ENCODE data around the gene CNRIP1.
A peak's percentile ranks its signal among the peaks of the same experiment; 100 is the strongest.

The CNRIP1 gene

DNA sequence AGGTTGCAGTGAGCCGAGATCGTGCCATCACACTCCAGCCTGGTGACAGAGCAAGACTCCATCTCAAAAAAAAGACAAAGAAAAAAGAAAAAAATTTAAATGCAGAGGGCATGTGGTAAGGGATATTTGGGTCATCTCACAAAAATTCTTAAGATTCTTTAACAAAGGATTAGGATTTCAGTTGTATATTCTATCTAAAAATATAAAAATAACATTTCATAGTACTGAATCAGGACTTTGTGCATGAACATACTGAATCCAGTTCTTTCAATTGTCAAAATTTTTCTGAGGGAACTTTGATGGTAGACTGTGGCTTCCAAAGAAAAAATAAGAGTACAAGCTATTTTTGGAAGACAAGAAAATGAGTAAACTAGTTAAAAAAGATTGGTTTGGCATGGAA is 60.9 kb downstream of the CNRIP1 start:
- in situ Hi-C loops (cut with MboI; ENCODE audit: low pct_unique_long_range_greater_than_20kb, low sequenced_read_pairs) = no loop called here
- no peak for DNase-seq

DNA sequence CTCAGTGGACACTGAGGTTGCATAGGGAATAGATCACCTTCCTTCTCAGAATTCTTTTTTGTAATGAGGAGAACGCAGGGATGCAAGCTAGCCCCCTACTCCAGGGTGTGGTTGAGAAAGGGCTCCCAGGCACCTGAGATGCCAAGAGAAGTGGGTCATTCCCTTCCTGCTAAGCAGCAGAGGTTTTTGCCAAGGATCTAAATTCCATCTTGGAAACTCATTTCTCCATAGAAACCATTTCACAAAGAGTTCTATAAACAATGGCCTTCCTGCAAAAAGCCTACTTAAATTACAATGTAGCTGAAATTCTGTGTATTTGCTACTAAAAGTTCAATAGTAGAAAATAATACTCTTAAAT is 63.7 kb downstream of the CNRIP1 start:
- in situ Hi-C loops (cut with MboI; ENCODE audit: low pct_unique_long_range_greater_than_20kb, low sequenced_read_pairs) = no loop called here
- DNase-seq = no peak

DNA sequence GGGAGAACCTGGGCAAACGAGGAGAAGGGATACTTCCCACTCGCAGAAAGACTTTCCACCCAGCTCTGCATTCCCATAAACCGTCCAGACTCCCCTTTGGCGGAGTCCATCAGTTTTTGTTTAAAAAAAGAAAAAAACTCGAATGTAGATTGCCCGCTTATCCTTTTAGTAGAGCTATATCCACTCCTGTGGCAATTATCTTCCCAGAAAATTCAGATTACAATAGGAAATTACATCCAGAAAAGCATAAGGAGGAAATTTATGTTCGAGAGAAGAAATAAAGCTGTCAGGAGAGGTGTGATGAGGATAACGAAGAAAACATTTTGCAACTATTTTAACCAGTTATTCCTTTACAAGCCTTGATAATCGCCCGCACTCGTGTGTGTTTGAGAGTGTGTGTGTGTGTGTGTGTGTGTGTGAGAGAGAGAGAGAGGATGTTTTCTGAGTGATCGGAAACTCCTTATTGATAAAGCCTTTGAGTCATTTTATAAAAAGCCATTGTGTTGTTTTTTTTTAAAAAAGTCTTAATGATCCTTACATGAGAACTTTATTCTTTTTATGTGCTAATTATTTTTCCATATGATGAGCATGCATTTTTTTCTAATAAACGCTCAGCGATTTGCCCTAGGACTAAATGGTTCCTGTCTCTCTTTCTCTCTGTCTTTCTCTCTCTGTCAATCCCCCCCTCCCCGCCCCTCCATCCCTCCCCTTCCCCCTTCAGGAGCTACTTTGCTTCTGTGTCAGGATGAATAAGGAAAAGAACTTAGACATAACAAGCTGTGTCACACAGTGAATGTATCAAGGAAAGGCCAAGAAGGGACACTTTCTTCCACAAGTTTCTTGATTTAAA is 66.3 kb downstream of the CNRIP1 start:
- in situ Hi-C loops (cut with MboI; ENCODE audit: low pct_unique_long_range_greater_than_20kb, low sequenced_read_pairs) = no loop called here
- peak; percentile 61 for DNase-seq

DNA sequence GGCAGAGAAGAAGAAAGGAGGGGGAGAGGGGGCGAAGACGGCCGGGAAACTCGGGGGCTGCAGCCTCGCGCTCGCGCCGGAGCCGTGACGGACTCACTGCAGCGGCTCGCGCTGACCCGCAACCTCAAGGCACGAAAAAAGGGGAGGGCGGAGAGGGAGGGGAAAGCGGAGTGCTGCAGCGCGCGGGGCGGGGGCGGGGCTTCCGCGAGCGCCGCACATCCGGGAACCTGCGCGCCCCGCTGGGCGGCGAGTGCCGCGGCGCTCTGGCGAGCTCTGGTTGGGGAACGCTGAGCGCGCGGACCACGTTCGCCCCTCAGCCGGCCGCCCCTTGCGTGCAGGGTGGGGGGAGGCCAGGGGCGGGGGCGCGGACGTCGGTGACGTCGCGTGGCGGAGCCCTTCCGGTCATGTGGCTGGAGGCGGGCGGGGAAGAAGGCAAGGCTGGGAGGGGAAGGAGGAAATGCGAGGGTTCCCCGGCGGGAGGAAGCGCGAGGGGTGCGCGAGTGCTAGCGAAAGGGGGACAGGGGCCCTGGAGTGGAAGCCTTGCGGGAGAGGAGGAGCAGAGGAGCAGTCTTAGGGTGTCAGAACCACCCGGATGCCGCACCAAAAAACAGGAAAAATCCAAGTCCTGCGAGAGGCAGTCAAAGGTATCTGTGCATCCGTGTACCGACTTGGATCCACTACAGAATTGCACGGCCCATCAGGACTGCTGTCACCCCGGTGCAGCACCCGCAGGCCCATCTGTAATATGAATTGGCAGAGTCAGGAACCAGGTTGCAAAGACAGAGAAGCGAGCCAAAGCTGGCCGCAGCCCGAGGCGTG is 67.1 kb downstream of the CNRIP1 start, which contains the start of gene PPP3R1:
Gene PPP3R1 (minus strand): TSS at position 133 of the 819 bp plus-strand sequence. CDS start 405 bp downstream, outside the sequence.
- peak; percentile 95 for DNase-seq
- in situ Hi-C loops (cut with MboI; ENCODE audit: low pct_unique_long_range_greater_than_20kb, low sequenced_read_pairs) = no loop called here

DNA sequence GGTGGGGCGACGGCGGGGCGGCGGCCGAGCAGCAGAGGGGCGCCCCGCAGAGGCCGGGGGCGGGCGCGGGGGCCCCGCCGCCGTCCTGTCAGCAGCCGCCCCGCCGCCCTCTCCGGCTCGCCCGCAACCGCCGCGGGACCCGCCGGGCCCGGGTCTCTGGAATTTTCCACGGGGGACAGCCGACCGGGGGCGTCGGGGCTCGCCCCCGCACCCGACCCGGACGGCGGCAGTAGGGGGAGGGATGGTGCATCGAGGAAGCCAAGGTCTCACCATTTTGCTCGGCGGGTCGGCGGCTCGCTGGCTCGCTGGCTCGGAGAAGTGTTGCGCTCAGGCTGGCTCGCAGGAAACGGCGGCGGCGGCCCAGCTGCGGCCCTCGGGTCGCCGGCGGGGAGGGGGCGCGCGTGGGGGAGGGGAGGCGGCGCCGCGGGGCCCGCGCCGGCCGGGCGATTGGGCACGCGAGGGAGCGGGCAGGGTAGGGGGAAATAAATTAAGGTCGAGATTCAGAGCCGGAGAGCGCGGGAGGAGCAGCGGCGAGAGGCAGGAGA is 67.8 kb downstream of the CNRIP1 start:
- in situ Hi-C loops (cut with MboI; ENCODE audit: low pct_unique_long_range_greater_than_20kb, low sequenced_read_pairs) = no loop called here
- no peak for DNase-seq

DNA sequence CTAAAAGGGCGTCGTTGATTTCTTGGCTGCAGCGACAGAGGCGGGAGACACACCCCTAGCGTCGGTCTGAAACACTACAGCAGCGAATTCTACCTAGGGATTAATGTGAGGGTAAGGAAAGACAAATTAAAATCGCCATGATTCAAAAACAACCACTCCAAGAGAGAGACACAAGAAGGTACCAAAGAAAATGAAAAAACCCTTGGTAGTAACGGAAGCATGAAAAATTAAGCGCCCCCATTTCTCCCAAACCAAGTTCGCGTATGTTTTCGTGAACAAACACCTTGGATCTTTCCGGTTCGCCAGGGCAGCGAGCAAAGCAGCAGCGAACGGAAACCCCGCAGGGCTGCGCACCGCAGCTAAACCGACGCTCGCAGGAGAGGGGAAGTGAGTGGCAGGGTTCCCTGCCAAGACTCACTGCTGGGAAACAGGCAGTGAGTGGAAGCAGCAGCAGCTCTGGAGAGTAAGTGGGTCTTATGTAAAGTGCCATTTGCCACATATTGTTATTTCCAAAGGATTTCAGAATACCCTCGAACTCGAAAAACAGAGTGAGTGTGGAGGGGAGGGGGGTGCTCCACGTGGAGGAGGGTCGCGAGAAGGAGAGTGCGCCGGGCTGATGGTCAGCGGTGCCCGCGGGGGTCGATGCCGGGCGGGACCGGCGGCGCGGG is 68.4 kb downstream of the CNRIP1 start:
- DNase-seq = peak; percentile 89
- in situ Hi-C loops (cut with MboI; ENCODE audit: low pct_unique_long_range_greater_than_20kb, low sequenced_read_pairs) = no loop called here

DNA sequence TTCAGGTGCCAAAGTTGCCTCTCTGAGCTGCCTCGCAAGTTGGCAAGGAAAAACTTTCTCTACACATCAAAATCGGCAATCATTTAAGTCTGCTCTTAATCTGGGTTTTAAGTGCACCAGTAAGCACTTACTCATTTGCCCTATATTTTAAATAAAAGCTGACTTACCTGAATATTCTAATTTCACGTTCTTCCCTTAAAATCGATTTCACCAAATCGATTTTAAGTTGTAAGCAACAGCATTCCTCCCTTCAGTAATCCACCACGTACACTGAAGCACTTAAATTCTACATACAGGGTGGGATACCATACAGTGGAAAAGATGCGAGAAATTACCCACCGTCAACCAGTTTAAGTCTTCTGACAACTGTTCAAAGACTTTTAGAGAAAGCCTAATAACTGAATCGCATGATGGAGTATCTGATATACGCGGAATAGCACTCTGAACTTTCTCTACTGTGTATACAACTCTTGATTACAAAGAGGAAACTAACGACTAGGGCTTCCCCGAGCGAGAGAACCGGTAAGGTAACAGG is 69.0 kb downstream of the CNRIP1 start:
- in situ Hi-C loops (cut with MboI; ENCODE audit: low pct_unique_long_range_greater_than_20kb, low sequenced_read_pairs) = no loop called here

DNA sequence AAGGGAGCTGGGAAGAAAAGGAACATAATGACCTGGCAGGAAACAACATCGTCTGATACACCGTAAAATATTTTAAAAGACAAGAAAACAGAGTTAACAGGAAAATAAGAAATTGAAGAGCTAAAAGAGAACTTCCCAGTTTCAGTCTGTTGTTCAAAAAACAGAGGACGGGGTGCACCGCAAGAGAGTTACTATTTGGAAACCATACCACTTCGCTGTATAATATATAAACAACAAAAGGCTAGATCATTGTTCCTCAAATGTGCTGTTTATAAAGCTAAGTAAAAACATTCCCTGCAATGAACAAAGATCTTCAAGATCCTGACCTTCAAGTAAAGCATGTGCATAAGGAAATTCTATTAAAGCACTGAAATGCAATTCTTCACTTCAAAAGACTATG is 69.6 kb downstream of the CNRIP1 start:
- in situ Hi-C loops (cut with MboI; ENCODE audit: low pct_unique_long_range_greater_than_20kb, low sequenced_read_pairs) = no loop called here

More for the DNA sequence above, 69.0 kb downstream of the CNRIP1 start:
- DNase-seq = peak; percentile 28

DNA sequence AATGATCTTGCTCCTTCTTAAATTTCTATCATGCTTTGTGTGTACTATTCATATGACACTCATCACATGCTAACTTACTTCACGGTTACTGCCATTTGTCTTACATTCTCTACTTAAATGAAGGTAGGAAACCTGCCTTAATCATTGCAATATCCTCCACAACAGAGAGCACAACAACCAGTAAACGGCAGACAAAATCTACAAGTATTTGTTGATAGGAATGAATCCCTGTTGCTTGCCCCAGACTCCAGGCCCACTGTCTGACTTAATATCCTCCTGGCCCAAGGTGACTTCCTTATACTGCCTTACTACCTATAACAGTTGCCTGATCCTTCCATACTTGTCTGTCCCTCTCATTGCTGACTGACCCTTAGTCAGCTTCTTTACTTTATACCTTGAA is 70.9 kb downstream of the CNRIP1 start:
- in situ Hi-C loops (cut with MboI; ENCODE audit: low pct_unique_long_range_greater_than_20kb, low sequenced_read_pairs) = no loop called here
- no peak for DNase-seq

More for the DNA sequence above, 69.6 kb downstream of the CNRIP1 start:
- no peak for DNase-seq

DNA sequence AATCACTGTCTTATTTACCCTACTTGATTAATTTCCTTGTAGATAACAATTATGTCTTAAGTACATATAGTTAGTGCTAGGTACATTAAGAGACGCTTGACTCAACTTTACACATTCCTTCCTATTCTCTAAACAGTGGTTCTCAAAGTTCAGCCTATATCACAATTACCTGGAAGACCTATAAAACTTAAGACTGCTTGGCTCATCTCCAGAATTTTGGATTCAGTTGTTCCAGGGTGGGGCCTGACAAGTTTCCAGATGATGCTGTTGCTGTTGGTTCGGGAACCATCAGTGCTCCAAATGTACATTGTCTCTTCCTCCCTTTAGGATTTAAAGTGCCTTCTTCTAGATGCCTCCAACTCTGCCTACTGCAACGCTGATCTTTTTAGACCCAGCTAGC is 71.4 kb downstream of the CNRIP1 start:
- no peak for DNase-seq
- in situ Hi-C loops (cut with MboI; ENCODE audit: low pct_unique_long_range_greater_than_20kb, low sequenced_read_pairs) = no loop called here

DNA sequence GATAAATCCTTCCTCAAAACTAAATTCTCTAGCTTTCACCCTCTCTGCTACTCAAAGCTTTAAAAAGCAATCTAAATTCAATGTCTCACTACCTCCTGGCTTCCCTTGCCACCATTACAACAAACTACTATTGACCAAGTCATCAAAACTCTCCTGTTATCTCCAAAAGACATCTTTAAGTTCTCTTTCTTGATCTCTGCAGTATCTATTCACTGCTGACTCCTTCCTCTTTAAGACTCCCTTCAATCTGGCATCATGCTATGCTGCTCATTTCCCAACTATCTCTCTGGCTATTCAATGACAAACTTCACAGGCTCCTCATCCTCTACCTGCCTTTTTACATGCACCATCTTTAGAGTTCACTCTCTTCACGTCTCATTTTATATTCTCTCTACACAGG is 73.4 kb downstream of the CNRIP1 start:
- in situ Hi-C loops (cut with MboI; ENCODE audit: low pct_unique_long_range_greater_than_20kb, low sequenced_read_pairs) = no loop called here
- DNase-seq = no peak

DNA sequence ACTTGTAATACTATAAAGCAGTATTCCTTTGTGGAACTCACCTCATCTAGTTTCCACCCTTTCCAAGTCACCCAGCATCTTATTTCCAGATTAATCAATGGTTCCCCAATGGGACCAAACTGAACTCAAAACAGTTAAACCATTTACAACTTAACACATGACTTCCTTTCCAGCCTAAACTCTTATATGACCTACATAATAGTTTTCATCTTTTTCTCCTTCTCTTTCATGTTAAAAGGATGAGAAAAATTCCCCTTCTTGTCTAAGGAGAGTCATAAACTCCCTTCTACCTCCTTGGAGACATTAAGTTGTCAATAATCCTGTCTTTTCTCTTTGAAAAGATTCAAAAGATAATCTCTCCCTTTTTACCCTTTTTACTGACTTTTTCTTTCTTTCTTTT is 74.1 kb downstream of the CNRIP1 start:
- no peak for DNase-seq
- in situ Hi-C loops (cut with MboI; ENCODE audit: low pct_unique_long_range_greater_than_20kb, low sequenced_read_pairs) = no loop called here

DNA sequence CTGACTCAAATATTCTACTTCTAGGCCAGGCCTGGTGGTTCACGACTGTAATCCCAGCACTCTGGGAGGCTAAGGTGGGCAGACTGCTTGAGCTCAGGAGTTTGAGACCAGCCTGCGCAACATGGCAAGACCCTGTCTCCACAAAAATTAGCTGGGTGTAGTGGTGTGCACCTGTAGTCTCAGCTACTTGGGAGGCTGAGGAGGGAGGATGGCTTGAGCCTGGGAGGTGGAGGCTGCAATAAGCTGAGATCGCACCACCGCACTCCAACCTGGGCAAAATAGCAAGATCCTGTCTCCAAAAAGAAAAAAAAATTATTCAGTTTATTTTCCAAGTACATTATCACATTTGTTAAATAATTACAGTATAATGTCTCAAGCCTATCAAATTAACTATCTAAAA is 74.7 kb downstream of the CNRIP1 start:
- in situ Hi-C loops (cut with MboI; ENCODE audit: low pct_unique_long_range_greater_than_20kb, low sequenced_read_pairs) = no loop called here
- DNase-seq = no peak

DNA sequence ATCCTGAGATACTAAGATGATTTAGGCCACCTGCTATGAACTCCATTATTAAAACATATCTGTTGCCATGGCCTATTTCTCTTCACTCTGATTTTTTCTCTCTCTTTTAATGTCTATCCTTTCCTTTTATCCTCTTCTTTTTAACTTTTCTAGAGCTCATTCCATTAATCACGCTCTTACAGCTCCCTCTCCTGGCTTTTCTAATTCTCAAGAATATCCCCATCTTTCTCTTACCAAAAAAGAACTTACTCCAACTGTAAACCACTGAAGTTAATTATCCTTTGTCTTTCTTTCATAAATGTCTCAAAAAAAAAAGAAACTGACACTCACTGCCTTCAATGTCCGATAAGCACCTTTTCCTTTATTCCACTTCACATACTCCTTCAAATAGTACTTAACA is 75.3 kb downstream of the CNRIP1 start:
- no peak for DNase-seq
- in situ Hi-C loops (cut with MboI; ENCODE audit: low pct_unique_long_range_greater_than_20kb, low sequenced_read_pairs) = no loop called here

Data from KBM-7 (cell line).